ENCODE measurements around the gene FLVCR2.

Gene FLVCR2

GRCh38 chr14:75653563-75653962, 75.1 kb downstream of the FLVCR2 start:
- Histone ChIP-seq H3K4me3 (ENCODE audit: insufficient read depth, low read length, poor library complexity, severe bottlenecking) (no peak overlapping the region), H3K9me3 (ENCODE audit: insufficient read depth, low read length) (no peaks in the 10 kb centered on the region), H3K9me2 (replicated peaks; ENCODE audit: insufficient read depth, low read length) (no peaks in the 10 kb centered on the region), H3F3A (ENCODE audit: insufficient read depth) (peaks cover 17% of the 10 kb centered on the region), H3K4me2 (ENCODE audit: low read depth, low read length, poor library complexity, severe bottlenecking) (no peak overlapping the region), H4K20me1 (ENCODE audit: low read depth, low read length) (no peaks in the 10 kb centered on the region), H3K27me3 (ENCODE audit: low read length) (no peaks in the 10 kb centered on the region), H3K79me2 (ENCODE audit: insufficient read depth, low read length) (peaks cover 8% of the 10 kb centered on the region; the same call in 1 of the 2 replicates), H3K9ac (ENCODE audit: low read length) (no peak overlapping the region), H3K27ac (ENCODE audit: low read depth, low read length) (no peak overlapping the region), H3K36me3 (ENCODE audit: low read length) (peaks cover 10% of the 10 kb centered on the region; the same call in 1 of the 2 replicates), H2AFZ (ENCODE audit: low read depth, low read length, severe bottlenecking) (no peak overlapping the region)
- TF ChIP-seq CTCF (IDR thresholded peaks at IDR 0.05; ENCODE audit: insufficient read depth, low read length, poor library complexity, severe bottlenecking) (no peak), EZH2phosphoT487 (conservative IDR thresholded peaks at IDR 0.05; ENCODE audit: low read length) (no peak)

- no peak overlapping the region for H3K27ac ChIP-seq (ENCODE audit: low read depth, low read length)
Observed at GRCh38 chr14:75654127-75654732, 75.8 kb downstream of the FLVCR2 start.

GRCh38 chr14:75655235-75655634, 76.8 kb downstream of the FLVCR2 start:
- Histone ChIP-seq H3K9me2 (replicated peaks; ENCODE audit: insufficient read depth, low read length) (no peaks in the 10 kb centered on the region), H2AFZ (ENCODE audit: low read depth, low read length, severe bottlenecking) (no peak overlapping the region), H3K27ac (ENCODE audit: low read depth, low read length) (no peak overlapping the region), H3K79me2 (ENCODE audit: insufficient read depth, low read length) (peaks cover 23% of the 10 kb centered on the region), H3K36me3 (ENCODE audit: low read length) (peaks cover 10% of the 10 kb centered on the region; the same call in 1 of the 2 replicates), H3K4me3 (ENCODE audit: insufficient read depth, low read length, poor library complexity, severe bottlenecking) (no peak overlapping the region), H3K9ac (ENCODE audit: low read length) (no peak overlapping the region), H3K9me3 (ENCODE audit: insufficient read depth, low read length) (no peaks in the 10 kb centered on the region), H3K4me2 (ENCODE audit: low read depth, low read length, poor library complexity, severe bottlenecking) (no peak overlapping the region), H3F3A (ENCODE audit: insufficient read depth) (peaks cover 17% of the 10 kb centered on the region), H3K27me3 (ENCODE audit: low read length) (no peaks in the 10 kb centered on the region), H4K20me1 (ENCODE audit: low read depth, low read length) (no peaks in the 10 kb centered on the region)
- TF ChIP-seq EZH2phosphoT487 (conservative IDR thresholded peaks at IDR 0.05; ENCODE audit: low read length): no peak
- no peak for TF ChIP-seq CTCF (IDR thresholded peaks at IDR 0.05; ENCODE audit: insufficient read depth, low read length, poor library complexity, severe bottlenecking)

More at GRCh38 chr14:75654127-75654732, 75.8 kb downstream of the FLVCR2 start:
- Histone ChIP-seq H4K20me1 (ENCODE audit: low read depth, low read length) (no peaks in the 10 kb centered on the region), H3F3A (ENCODE audit: insufficient read depth) (peaks cover 17% of the 10 kb centered on the region), H3K4me3 (ENCODE audit: insufficient read depth, low read length, poor library complexity, severe bottlenecking) (no peak overlapping the region), H3K4me2 (ENCODE audit: low read depth, low read length, poor library complexity, severe bottlenecking) (no peak overlapping the region), H3K36me3 (ENCODE audit: low read length) (peaks cover 10% of the 10 kb centered on the region; the same call in 1 of the 2 replicates), H3K79me2 (ENCODE audit: insufficient read depth, low read length) (peaks cover 14% of the 10 kb centered on the region; the same call in 1 of the 2 replicates), H2AFZ (ENCODE audit: low read depth, low read length, severe bottlenecking) (no peak overlapping the region), H3K27me3 (ENCODE audit: low read length) (no peaks in the 10 kb centered on the region), H3K9me2 (replicated peaks; ENCODE audit: insufficient read depth, low read length) (no peaks in the 10 kb centered on the region), H3K9ac (ENCODE audit: low read length) (no peak overlapping the region), H3K9me3 (ENCODE audit: insufficient read depth, low read length) (no peaks in the 10 kb centered on the region)
- peak; percentile 83 for TF ChIP-seq CTCF (IDR thresholded peaks at IDR 0.05; ENCODE audit: insufficient read depth, low read length, poor library complexity, severe bottlenecking)
- TF ChIP-seq EZH2phosphoT487 (conservative IDR thresholded peaks at IDR 0.05; ENCODE audit: low read length): no peak
